ENCODE measurements around the gene SCUBE3. TPM values are rescaled to one million over a fixed set of nuclear protein-coding genes. Genes with fewer than 3 reads are reported as not detected.

Gene SCUBE3
- total and polyA plus RNA-seq, 9 of the 15 experiments (the other 6 are each of a cell fraction or from before 2014, with no cell fraction given), result 0.01 to 0.11 TPM; not detected in 7

GRCh38 chr6:35297601-35298481, 84.1 kb downstream of the SCUBE3 start, which contains the start of gene DEF6 (continued):
- TF ChIP-seq CHD7 (IDR thresholded peaks at IDR 0.05; ENCODE audit: low read depth, low read length), result no peak
- no peak for TF ChIP-seq ZNF764 (CRISPR knock-in tag; IDR thresholded peaks at IDR 0.05; ENCODE audit: low read depth)
- no peak for TF ChIP-seq ZNF699 (CRISPR knock-in tag; IDR thresholded peaks at IDR 0.05; ENCODE audit: insufficient replicate concordance)
- TF ChIP-seq ETS2 (tag; IDR thresholded peaks at IDR 0.05; ENCODE audit: borderline replicate concordance, poor library complexity, severe bottlenecking), result peak; percentile 9
- peak; percentile 76 for TF ChIP-seq NR2C2 (CRISPR knock-in tag; IDR thresholded peaks at IDR 0.05)
- TF ChIP-seq NR2C2 (tag; IDR thresholded peaks at IDR 0.05), result no peak
- TF ChIP-seq, protein P1, sequence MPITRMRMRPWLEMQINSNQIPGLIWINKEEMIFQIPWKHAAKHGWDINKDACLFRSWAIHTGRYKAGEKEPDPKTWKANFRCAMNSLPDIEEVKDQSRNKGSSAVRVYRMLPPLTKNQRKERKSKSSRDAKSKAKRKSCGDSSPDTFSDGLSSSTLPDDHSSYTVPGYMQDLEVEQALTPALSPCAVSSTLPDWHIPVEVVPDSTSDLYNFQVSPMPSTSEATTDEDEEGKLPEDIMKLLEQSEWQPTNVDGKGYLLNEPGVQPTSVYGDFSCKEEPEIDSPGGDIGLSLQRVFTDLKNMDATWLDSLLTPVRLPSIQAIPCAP (CRISPR knock-in tag; IDR thresholded peaks at IDR 0.05; ENCODE audit: borderline replicate concordance), result no peak
- TF ChIP-seq TSHZ1 (CRISPR knock-in tag; IDR thresholded peaks at IDR 0.05), result 0 out of 2 replicates have a peak, but pooled peaks have one; percentile 22
